Esophagus squamous epithelium (tissue), 5 donors: ENCODE results near the gene ERF. TPM values are rescaled to one million over a fixed set of nuclear protein-coding genes. Genes with fewer than 3 reads are reported as not detected.

Experiments
- DNase-seq: peaks from one replicate; lab custom pipeline; 2025; lab: John Stamatoyannopoulos, UW
- H3K27ac ChIP-seq, 4 donors: fragments of 200-600 bp; sonication (generic); one replicate each; pipeline ENCODE4 v1.5.1; 2016 to 2019; ENCODE audit warnings: mild to moderate bottlenecking in 1 of 4
- H3K27me3 ChIP-seq, 4 donors: fragments of 200-600 bp; sonication (generic); 1 replicate in 3 of 4; 2 replicates in 1 of 4; pipeline versions ENCODE4 v1.5.1 to v1.6.0; 2017 to 2021; ENCODE audit warnings: antibody characterized with exemption in 1 of 4
- H3K36me3 ChIP-seq, 3 donors: fragments of 200-600 bp; sonication (generic); one replicate each; pipeline ENCODE4 v1.5.1; 2016 to 2019
- H3K4me1 ChIP-seq, 3 donors: fragments of 200-600 bp; sonication (generic); one replicate each; pipeline ENCODE4 v1.5.1; 2017 to 2019
- H3K4me3 ChIP-seq, 4 donors: fragments of 200-600 bp; sonication (generic); 1 replicate in 3 of 4; 2 replicates in 1 of 4; pipeline ENCODE4 v1.5.1; 2016 to 2019; ENCODE audit warnings: mild to moderate bottlenecking in 2 of 4, moderate library complexity in 1 of 4
- H3K9me3 ChIP-seq, 3 donors: fragments of 200-600 bp; sonication (generic); one replicate each; pipeline ENCODE4 v1.5.1; 2016 to 2019
- POLR2A ChIP-seq, 4 donors: fragments of 450-650 bp; IDR thresholded peaks; one replicate each; pipeline ENCODE4 v1.6.1; 2017; ENCODE audit warnings: antibody characterized with exemption in 4 of 4, mild to moderate bottlenecking in 4 of 4, moderate library complexity in 3 of 4
- WGBS, 2 donors: methylation state at CpG; one replicate each; pipeline ENCODE4 v1.1.5; 2018; 5-methylcytosine and 5-hydroxymethylcytosine counted together
- intact Hi-C: fragments of 100-400 bp; cut with DNase I; formaldehyde crosslinking; loops from one replicate; pipeline ENCODE4 v1.15.0; 2022
- total RNA-seq, 4 donors: library from RNA; depleted of rRNA; stranded (reverse); fragments of >200 nt; gene quantifications; one replicate each; pipeline ENCODE4 v1.1.0, GENCODE V29; 2016
- TF ChIP-seq, protein P1 (sequence below), 6 experiments: fragments of 450-650 bp in 4 of 6; fragments of 200-600 bp in 2 of 6; sonication (generic) in 2 of 6; IDR thresholded peaks; one replicate each; pipeline ENCODE4 v1.5.1; 2016 to 2019; ENCODE audit warnings: antibody characterized with exemption in 6 of 6, mild to moderate bottlenecking in 4 of 6, moderate library complexity in 4 of 6
- donor health status: DM: yes; HTN: yes; CAD: no.

Gene ERF
- total RNA-seq, 4 donors from 2014 or later, result 13.3 to 32.5 (median 21.0) TPM

DNA sequence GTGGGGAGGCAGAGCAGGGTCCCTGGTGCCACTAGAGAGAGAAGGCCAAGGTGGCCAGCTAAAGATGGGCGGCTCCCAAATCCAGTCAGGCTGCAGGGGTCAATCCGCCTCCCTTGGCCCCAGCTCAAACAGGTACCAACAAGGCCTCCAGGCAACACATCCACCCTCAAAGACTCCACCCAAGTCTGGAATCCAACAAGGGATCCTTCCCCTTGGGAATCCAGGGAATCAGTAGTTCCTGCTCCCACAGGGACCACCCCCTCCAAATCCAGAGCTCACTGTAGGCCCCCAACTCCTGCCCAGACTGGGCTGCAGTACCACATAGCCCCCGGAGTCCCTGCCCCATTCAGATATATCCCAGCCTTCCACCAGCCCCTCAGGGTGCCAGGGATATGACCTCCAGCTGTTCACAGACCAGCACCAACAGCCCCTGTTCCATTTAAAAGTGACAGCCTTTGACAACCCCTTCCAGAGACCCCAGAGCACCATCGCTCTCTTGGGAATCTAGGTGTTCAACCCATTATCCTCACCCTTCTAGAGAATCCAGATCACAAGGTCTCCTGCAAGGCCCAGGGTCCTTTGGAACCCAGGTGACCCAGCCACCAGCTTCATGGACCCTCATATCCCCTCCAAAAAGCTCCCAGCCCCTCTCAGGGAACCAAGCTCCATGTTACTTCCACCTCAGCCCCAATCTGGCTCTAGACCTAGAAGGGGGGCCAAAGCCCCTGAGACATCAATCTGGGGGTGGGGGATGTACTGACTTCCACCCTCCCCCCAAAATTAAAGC lies 3.2 kb downstream of the ERF start:
- no peaks in the 10 kb centered on the region for H3K9me3 ChIP-seq
- intact Hi-C loops, result no loop called here
- peaks cover 27 to 85% (median 48%) of the 10 kb centered on the region in 3 donors for H3K4me1 ChIP-seq
- peak overlapping the region in 3 of 4 donors; percentile 95 to 99 (median 97) for H3K4me3 ChIP-seq
- peak overlapping the region; percentile 97 to 100 (median 100) for H3K27ac ChIP-seq
- TF ChIP-seq, protein P1, sequence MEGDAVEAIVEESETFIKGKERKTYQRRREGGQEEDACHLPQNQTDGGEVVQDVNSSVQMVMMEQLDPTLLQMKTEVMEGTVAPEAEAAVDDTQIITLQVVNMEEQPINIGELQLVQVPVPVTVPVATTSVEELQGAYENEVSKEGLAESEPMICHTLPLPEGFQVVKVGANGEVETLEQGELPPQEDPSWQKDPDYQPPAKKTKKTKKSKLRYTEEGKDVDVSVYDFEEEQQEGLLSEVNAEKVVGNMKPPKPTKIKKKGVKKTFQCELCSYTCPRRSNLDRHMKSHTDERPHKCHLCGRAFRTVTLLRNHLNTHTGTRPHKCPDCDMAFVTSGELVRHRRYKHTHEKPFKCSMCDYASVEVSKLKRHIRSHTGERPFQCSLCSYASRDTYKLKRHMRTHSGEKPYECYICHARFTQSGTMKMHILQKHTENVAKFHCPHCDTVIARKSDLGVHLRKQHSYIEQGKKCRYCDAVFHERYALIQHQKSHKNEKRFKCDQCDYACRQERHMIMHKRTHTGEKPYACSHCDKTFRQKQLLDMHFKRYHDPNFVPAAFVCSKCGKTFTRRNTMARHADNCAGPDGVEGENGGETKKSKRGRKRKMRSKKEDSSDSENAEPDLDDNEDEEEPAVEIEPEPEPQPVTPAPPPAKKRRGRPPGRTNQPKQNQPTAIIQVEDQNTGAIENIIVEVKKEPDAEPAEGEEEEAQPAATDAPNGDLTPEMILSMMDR (IDR thresholded peaks at IDR 0.05), result no peak
- no peak for TF ChIP-seq POLR2A (IDR thresholded peaks at IDR 0.05)
- peaks cover 4 to 22% (median 6%) of the 10 kb centered on the region in 3 donors for H3K36me3 ChIP-seq
- 64 to 67% methylated on average over 3 to 4 of the region's 4 CpGs for WGBS, 2 donors
- no peaks in the 10 kb centered on the region for H3K27me3 ChIP-seq
- no peak for DNase-seq

DNA sequence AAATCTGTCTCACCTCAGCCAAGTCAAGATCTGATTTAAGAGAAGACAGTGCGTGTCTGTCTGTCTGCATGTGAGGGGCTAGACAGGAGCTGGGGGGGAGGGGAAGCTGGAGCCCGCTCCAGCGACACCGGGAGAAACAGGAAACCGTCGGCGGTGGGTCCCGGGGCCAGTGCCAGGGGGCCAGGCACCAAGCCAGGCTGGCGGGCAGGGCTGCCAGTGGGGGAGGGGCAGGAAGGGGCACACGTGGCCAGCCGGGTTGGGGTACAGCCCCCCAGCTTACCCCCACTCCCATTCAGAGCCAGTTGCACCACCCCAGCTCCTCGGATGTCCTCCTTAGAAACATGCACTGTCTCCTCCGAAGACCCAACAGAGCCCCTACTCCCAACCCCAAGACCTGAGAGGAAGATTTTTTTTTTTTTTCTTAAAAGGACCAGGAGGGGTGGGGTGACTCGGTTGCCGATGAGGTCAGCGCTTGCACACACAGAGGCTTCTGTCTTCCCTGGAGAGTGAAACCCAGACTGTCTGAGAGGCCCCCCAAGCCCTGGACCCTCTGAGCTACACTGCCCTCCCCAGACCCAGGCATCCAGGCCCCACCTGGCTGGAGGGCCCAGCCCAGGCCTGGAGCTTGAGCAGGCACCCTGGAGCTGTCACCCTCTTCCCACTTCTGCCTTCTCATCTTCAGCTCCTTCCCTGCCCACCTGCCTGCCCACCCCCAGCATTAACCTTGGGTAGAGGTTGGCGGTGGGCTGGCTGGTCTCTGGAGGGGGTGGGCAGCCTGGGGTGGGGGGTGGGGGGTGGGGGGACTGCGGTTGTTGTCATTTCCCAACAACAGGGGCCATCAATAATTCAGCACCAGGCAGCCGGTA lies 4.0 kb downstream of the ERF start:
- WGBS, 2 donors, result 18% methylated on average over 15 of the region's 19 CpGs; no CpG with 5 or more reads in 1 of the 2 donors
- TF ChIP-seq, protein P1 (IDR thresholded peaks at IDR 0.05), result no peak
- TF ChIP-seq POLR2A (IDR thresholded peaks at IDR 0.05), result no peak
- peaks cover 27 to 85% (median 45%) of the 10 kb centered on the region in 3 donors for H3K4me1 ChIP-seq
- intact Hi-C loops, result no loop called here
- peaks cover 4 to 22% (median 6%) of the 10 kb centered on the region in 3 donors for H3K36me3 ChIP-seq
- no peaks in the 10 kb centered on the region for H3K27me3 ChIP-seq
- DNase-seq, result no peak
- H3K4me3 ChIP-seq, result peak overlapping the region in 3 of 4 donors; percentile 14 to 99 (median 95)
- peak overlapping the region; percentile 97 to 100 (median 100) for H3K27ac ChIP-seq
- H3K9me3 ChIP-seq, result no peaks in the 10 kb centered on the region

DNA sequence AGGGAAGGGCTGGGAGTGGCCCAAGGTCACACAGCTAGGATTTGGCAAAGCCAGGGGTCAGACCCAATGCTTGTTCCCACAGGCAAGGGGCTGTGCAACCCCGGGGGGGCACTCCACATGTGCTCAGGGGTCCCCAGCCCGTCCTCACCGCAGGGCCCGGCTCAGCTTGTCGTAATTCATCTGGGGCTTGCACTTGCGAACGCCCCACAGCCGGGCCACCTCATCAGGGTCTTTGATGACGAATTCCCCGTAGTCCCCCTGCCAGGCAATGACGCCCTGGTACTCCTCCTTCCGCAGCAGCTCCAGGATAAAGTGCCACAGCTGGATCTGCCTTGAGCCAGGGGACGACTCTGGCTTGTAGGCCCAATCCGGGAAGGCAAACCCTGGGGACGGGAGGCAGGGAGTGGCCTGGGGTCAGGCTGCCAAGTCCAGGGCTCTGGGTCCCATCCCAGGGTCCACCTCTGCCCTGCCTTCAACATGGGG lies 4.7 kb downstream of the ERF start:
- 81% methylated on average over 7 of the region's 15 CpGs; no CpG with 5 or more reads in 1 of the 2 donors for WGBS, 2 donors
- Histone ChIP-seq H3K36me3 (peaks cover 4 to 22% (median 6%) of the 10 kb centered on the region in 3 donors), H3K4me1 (peaks cover 27 to 85% (median 39%) of the 10 kb centered on the region in 3 donors), H3K4me3 (peak overlapping the region in 2 of 4 donors; percentile 95 to 99), H3K9me3 (no peaks in the 10 kb centered on the region), H3K27ac (peak overlapping the region; percentile 97 to 100 (median 100)), H3K27me3 (no peaks in the 10 kb centered on the region)
- no peak for DNase-seq
- intact Hi-C loops, result no loop called here
- TF ChIP-seq, protein P1 (IDR thresholded peaks at IDR 0.05), result no peak
- TF ChIP-seq POLR2A (IDR thresholded peaks at IDR 0.05), result no peak

DNA sequence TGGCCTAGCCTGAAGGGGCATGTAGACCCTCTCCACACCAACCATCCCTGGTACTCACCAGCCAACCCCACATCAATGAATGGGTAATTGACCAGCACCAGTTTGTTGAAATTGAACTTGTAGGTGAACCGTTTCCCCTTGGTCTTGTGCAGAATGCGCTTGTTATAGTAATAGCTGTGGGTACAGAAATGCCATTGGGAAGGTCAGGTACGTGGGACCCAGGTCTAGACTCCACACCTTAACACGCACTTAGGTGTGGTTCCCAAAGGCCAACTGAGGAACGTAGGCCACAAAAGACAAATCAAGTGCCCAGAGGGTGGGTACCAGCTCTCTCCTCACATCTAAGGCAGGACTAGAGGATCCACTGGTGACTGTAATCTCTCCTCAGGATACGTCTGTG lies 5.2 kb downstream of the ERF start:
- 64 to 86% methylated on average over 4 to 5 of the region's 6 CpGs for WGBS, 2 donors
- Histone ChIP-seq H3K27me3 (no peaks in the 10 kb centered on the region), H3K4me1 (peaks cover 27 to 88% (median 42%) of the 10 kb centered on the region in 3 donors), H3K27ac (peak overlapping the region; percentile 97 to 100 (median 100)), H3K36me3 (peaks cover 4 to 22% (median 6%) of the 10 kb centered on the region in 3 donors), H3K9me3 (no peaks in the 10 kb centered on the region), H3K4me3 (peak overlapping the region in 1 of 4 donors; percentile 99)
- TF ChIP-seq, protein P1 (IDR thresholded peaks at IDR 0.05), result no peak
- no peak for TF ChIP-seq POLR2A (IDR thresholded peaks at IDR 0.05)
- intact Hi-C loops, result loop anchor here (10.0 kb wide), 1 partner anchor 45 kb away; no protein-coding TSS in a partner anchor
- DNase-seq, result no peak
